ENCODE results near the gene TAOK1.

DNA sequence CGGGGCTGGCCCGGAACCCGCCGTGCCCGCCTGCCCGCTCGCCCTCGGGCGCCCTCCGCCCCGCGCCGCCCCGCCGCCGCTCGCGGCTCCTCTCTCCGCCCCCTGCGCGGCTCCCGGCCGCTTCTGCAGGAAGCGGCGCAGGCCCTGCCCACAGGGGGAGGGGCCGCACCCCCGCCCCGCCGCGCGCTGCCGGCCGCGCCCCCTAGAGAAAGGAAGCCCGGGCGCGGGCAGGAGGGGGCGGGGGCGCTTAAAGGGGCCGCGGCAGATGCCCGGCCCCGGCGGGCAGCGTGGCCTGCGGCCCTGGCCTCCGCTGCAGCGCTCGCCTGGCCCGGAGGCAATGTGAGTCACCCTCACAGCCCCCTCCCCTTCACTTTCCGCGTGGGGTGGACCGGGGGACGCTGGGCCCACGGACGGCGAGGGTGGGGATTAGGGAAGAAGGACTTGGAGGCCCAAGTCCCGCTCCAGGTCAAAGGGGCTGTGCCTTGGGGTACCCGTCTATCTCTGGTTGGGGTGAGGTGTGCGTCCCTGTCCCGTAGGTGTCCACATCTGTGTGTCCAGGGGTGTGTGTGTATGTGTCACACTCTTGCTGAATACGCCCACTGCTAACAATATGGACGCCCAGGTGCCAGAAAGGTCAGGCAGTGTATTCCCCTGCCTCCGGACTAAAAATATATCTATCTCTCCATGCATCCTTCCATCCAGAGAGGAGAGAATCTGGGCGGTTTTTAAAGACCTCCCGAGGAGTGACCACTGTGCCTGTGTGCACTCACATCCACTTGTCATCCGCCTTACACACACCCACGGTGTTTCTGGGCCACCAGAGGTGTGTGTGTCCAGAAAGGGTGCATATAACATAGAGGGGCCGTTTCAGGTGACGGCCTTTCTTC, 199.6 kb downstream of the TAOK1 start, which contains the start of gene GIT1:
- TF ChIP-seq, protein P1, sequence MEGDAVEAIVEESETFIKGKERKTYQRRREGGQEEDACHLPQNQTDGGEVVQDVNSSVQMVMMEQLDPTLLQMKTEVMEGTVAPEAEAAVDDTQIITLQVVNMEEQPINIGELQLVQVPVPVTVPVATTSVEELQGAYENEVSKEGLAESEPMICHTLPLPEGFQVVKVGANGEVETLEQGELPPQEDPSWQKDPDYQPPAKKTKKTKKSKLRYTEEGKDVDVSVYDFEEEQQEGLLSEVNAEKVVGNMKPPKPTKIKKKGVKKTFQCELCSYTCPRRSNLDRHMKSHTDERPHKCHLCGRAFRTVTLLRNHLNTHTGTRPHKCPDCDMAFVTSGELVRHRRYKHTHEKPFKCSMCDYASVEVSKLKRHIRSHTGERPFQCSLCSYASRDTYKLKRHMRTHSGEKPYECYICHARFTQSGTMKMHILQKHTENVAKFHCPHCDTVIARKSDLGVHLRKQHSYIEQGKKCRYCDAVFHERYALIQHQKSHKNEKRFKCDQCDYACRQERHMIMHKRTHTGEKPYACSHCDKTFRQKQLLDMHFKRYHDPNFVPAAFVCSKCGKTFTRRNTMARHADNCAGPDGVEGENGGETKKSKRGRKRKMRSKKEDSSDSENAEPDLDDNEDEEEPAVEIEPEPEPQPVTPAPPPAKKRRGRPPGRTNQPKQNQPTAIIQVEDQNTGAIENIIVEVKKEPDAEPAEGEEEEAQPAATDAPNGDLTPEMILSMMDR (conservative IDR thresholded peaks at IDR 0.05; ENCODE audit: low read depth, low read length), result no peak
- TF ChIP-seq EZH2 (IDR thresholded peaks at IDR 0.05; ENCODE audit: borderline replicate concordance, low read depth, low read length, poor library complexity, severe bottlenecking), result no peak
